ENCODE results near the gene KLHL41.

DNA sequence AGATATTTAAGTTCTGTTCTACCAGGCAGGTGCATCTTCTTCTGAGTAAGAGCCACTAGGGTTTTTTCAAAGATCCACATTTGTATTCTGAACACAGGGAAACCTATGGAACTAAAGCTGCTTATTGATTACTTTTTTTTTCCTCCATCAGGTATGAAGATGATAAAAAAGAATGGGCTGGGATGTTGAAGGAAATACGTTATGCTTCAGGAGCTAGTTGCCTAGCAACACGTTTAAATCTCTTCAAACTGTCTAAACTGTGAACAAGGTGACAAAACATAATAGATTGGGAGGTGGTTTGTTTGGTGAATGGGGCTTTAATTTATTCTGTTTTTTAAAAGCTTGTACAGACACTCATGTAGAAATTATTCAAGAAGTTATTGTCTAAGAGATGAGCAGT is 15.9 kb downstream of the KLHL41 start:
- TF ChIP-seq POLR2A (IDR thresholded peaks at IDR 0.05) (no peak), POLR2AphosphoS5 (IDR thresholded peaks at IDR 0.05; ENCODE audit: insufficient read depth in 1 of 2, low read depth in 1 of 2) (no peak)
- TF ChIP-seq, protein P1, sequence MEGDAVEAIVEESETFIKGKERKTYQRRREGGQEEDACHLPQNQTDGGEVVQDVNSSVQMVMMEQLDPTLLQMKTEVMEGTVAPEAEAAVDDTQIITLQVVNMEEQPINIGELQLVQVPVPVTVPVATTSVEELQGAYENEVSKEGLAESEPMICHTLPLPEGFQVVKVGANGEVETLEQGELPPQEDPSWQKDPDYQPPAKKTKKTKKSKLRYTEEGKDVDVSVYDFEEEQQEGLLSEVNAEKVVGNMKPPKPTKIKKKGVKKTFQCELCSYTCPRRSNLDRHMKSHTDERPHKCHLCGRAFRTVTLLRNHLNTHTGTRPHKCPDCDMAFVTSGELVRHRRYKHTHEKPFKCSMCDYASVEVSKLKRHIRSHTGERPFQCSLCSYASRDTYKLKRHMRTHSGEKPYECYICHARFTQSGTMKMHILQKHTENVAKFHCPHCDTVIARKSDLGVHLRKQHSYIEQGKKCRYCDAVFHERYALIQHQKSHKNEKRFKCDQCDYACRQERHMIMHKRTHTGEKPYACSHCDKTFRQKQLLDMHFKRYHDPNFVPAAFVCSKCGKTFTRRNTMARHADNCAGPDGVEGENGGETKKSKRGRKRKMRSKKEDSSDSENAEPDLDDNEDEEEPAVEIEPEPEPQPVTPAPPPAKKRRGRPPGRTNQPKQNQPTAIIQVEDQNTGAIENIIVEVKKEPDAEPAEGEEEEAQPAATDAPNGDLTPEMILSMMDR (IDR thresholded peaks at IDR 0.05), result no peak

Data from vagina (tissue), 2 donors.